ENCODE data around the gene WDR37. TPM values are rescaled to one million over a fixed set of nuclear protein-coding genes. Genes with fewer than 3 reads are reported as not detected.

Gene WDR37
- total and polyA plus RNA-seq, 2 donors from 2014 or later, result 6.0 to 23.5 TPM

DNA sequence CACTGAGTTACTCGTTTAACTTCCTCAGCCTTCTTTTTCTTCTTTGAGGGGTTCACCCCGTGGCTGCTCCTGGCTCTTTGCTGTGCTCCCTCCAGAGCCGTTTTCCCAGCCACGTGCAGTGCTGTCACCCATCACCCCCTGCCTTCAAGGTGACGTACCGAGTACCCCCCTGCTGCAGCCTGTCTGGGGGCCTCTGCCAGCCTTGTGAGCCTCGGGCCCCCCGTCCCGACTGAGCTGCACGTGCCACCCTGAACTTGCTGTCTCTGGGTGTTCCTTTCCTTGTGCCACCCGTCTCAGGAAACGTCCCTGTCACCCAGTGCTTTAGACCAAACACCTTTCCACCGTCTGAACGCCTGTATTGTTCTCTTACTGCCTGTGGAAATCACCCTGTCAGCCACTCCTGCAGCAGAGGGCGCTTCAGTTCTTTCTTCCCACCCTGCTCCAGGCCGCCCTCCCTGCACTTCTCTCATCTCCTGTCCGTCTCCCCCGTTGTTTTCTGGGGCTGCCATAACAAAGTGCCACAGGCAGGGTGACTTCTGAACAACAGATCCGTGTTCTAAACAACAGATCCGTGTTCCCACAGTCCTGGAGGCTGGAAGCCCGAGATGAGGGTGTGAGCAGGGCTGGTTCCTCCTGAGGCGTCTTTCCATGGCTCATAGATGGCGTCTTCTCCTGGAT, 44.6 kb downstream of the WDR37 start:
- intact Hi-C loops (cut with DNase I), result no loop called here
- no peak overlapping the region for H3K27ac ChIP-seq (ENCODE audit: low read depth in 2 of 2, low read length in 2 of 2)
- TF ChIP-seq, protein P1, sequence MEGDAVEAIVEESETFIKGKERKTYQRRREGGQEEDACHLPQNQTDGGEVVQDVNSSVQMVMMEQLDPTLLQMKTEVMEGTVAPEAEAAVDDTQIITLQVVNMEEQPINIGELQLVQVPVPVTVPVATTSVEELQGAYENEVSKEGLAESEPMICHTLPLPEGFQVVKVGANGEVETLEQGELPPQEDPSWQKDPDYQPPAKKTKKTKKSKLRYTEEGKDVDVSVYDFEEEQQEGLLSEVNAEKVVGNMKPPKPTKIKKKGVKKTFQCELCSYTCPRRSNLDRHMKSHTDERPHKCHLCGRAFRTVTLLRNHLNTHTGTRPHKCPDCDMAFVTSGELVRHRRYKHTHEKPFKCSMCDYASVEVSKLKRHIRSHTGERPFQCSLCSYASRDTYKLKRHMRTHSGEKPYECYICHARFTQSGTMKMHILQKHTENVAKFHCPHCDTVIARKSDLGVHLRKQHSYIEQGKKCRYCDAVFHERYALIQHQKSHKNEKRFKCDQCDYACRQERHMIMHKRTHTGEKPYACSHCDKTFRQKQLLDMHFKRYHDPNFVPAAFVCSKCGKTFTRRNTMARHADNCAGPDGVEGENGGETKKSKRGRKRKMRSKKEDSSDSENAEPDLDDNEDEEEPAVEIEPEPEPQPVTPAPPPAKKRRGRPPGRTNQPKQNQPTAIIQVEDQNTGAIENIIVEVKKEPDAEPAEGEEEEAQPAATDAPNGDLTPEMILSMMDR (IDR thresholded peaks at IDR 0.05; ENCODE audit: borderline replicate concordance, extremely low read depth, insufficient read depth), result no peak
- no peaks in the 10 kb centered on the region for H3K9me3 ChIP-seq (ENCODE audit: control insufficient read depth in 2 of 3, insufficient read depth in 1 of 3, low read length in 3 of 3)
- no peak for FAIRE-seq
- DNase-seq, result no peak
- H3K9ac ChIP-seq (ENCODE audit: low read length in 3 of 3), result no peak overlapping the region
- H3K36me3 ChIP-seq (ENCODE audit: control insufficient read depth in 2 of 3, insufficient read depth in 3 of 3, low read length in 3 of 3), result peaks cover 5 to 41% (median 37%) of the 10 kb centered on the region in 3 donors
- no peaks in the 10 kb centered on the region for H3K4me1 ChIP-seq (ENCODE audit: control insufficient read depth in 2 of 3, insufficient read depth in 2 of 3, low read depth in 1 of 3, low read length in 3 of 3)
- no peaks in the 10 kb centered on the region for H3K27me3 ChIP-seq (ENCODE audit: control insufficient read depth, insufficient read depth, low read length)
- no peak overlapping the region for H3K4me3 ChIP-seq (ENCODE audit: low read length in 3 of 3)

DNA sequence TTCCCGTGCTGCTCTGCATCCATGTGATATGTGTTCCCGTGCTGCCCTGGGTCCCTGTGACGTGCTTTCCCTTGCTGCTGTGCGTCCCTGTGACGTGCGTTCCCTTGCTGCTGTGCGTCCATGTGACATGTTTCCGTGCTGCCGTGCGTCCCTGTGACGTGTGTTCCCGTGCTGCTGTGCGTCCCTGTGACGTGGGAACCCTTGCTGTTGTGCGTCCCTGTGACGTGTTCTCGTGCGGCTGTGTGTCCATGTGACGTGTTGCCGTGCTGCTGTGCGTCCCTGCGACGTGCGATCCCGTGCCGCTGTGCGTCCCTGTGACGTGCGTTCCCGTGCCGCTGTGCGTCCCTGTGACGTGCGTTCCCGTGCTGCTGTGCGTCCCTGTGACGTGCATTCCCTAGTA, 45.8 kb downstream of the WDR37 start:
- TF ChIP-seq, protein P1 (IDR thresholded peaks at IDR 0.05; ENCODE audit: borderline replicate concordance, extremely low read depth, insufficient read depth), result no peak
- DNase-seq, result no peak
- no peak for FAIRE-seq
- Histone ChIP-seq H3K27me3 (ENCODE audit: control insufficient read depth, insufficient read depth, low read length) (no peaks in the 10 kb centered on the region), H3K4me1 (ENCODE audit: control insufficient read depth in 2 of 3, insufficient read depth in 2 of 3, low read depth in 1 of 3, low read length in 3 of 3) (no peaks in the 10 kb centered on the region), H3K27ac (ENCODE audit: low read depth in 2 of 2, low read length in 2 of 2) (no peak overlapping the region), H3K36me3 (ENCODE audit: control insufficient read depth in 2 of 3, insufficient read depth in 3 of 3, low read length in 3 of 3) (peaks cover 5 to 33% (median 31%) of the 10 kb centered on the region in 3 donors), H3K4me3 (ENCODE audit: low read length in 3 of 3) (no peak overlapping the region), H3K9me3 (ENCODE audit: control insufficient read depth in 2 of 3, insufficient read depth in 1 of 3, low read length in 3 of 3) (no peaks in the 10 kb centered on the region), H3K9ac (ENCODE audit: low read length in 3 of 3) (no peak overlapping the region)
- intact Hi-C loops (cut with DNase I), result no loop called here

DNA sequence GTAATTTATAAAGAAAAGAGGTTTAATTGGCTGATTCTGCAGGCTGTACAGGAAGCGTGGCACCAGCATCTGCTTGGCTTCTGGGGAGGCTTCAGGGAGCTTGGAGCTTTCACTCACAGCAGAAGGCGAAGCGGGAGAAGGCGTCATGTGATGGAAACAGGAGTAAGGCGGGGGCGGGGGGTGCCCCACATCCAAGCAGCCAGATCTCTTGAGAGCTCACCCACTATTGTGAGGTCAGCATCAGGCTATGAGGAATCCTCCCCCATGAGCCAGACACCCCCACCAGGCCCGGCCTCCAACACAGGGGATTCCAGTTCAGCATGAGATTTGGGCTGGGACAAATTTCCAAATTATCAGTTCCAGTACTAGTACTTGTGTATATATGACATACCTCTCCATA, 46.2 kb downstream of the WDR37 start:
- FAIRE-seq (no peak), DNase-seq (no peak)
- Histone ChIP-seq H3K27ac (ENCODE audit: low read depth in 2 of 2, low read length in 2 of 2) (no peak overlapping the region), H3K4me1 (ENCODE audit: control insufficient read depth in 2 of 3, insufficient read depth in 2 of 3, low read depth in 1 of 3, low read length in 3 of 3) (no peaks in the 10 kb centered on the region), H3K4me3 (ENCODE audit: low read length in 3 of 3) (no peak overlapping the region), H3K9me3 (ENCODE audit: control insufficient read depth in 2 of 3, insufficient read depth in 1 of 3, low read length in 3 of 3) (no peaks in the 10 kb centered on the region), H3K36me3 (ENCODE audit: control insufficient read depth in 2 of 3, insufficient read depth in 3 of 3, low read length in 3 of 3) (peaks cover 5 to 33% (median 33%) of the 10 kb centered on the region in 3 donors), H3K9ac (ENCODE audit: low read length in 3 of 3) (no peak overlapping the region), H3K27me3 (ENCODE audit: control insufficient read depth, insufficient read depth, low read length) (no peaks in the 10 kb centered on the region)
- intact Hi-C loops (cut with DNase I), result no loop called here
- TF ChIP-seq, protein P1 (IDR thresholded peaks at IDR 0.05; ENCODE audit: borderline replicate concordance, extremely low read depth, insufficient read depth), result no peak

All from kidney (tissue), 14 donors.